Ishikawa (cell line): ENCODE results near the gene FTH1.

ENCODE experiments used
- CEBPB ChIP-seq: IDR thresholded peaks from 2 replicates; pipeline ENCODE4 v1.6.1; 2012
- MAX ChIP-seq: IDR thresholded peaks from 2 replicates; pipeline ENCODE4 v1.6.1; 2012
- RAD21 ChIP-seq: IDR thresholded peaks from 2 replicates; pipeline ENCODE4 v1.6.1; 2012; ENCODE audit warnings: low read depth

GRCh38 chr11:62001450-62002191 is 34.2 kb upstream of the FTH1 start:
- TF ChIP-seq MAX, result no peak
- no peak for TF ChIP-seq RAD21
- TF ChIP-seq CEBPB, result no peak
